ENCODE results near the gene ADA.

DNA sequence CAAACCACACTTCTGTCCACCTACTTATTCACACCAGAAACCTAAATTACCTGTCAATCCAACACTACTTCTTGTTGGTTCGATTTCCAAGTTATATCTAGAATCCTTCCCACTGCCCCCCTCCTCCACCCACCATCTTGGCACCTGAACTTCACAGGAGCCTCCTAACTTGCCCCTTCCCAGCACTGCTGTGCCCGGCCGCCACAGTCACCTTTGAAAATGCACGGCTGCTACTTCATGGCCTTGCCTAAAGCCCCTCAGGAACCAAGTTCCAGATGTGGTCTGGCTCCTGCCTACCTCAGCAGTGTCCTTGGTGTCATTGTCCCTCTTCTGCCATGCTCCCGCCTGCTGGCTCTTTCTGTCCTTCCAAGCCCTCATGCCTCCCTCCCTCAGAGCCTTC is 37.9 kb downstream of the ADA start:
- TF ChIP-seq CTCF (IDR thresholded peaks at IDR 0.05; ENCODE audit: low read depth, low read length) (no peak), POLR2A (IDR thresholded peaks at IDR 0.05; ENCODE audit: extremely low read depth, insufficient read length) (no peak)
- TF ChIP-seq, protein P1, sequence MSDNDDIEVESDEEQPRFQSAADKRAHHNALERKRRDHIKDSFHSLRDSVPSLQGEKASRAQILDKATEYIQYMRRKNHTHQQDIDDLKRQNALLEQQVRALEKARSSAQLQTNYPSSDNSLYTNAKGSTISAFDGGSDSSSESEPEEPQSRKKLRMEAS (IDR thresholded peaks at IDR 0.05; ENCODE audit: low read depth, low read length), result no peak
